HG03432 (cell line): ENCODE data around the gene PLPP1.
"Not testable (repeated sequence)": the region's sequence is repeated elsewhere in the genome, so short reads cannot be mapped to it uniquely, and the experiment has no call there.

ENCODE experiments used
- ATAC-seq: cut with Tn5 transposase; IDR thresholded peaks from one replicate; pipeline ENCODE4 v1.9.1; 2021; ENCODE audit warnings: mild to moderate bottlenecking, moderate library complexity; ENCODE audit not compliant: unreplicated experiment

PLPP1 gene

GRCh38 chr5:55547781-55548180 lies 13.0 kb upstream of the PLPP1 start:
- no peak for ATAC-seq

GRCh38 chr5:55546947-55547346 lies 12.2 kb upstream of the PLPP1 start:
- no peak for ATAC-seq

GRCh38 chr5:55544341-55544740 lies 9.6 kb upstream of the PLPP1 start:
- no peak for ATAC-seq

- ATAC-seq: no peak
Observed at GRCh38 chr5:55541056-55541635, 6.4 kb upstream of the PLPP1 start.

- peak; percentile 45 for ATAC-seq
Observed at GRCh38 chr5:55540525-55540924, 5.8 kb upstream of the PLPP1 start.

- ATAC-seq: no peak
Observed at GRCh38 chr5:55540024-55540423, 5.3 kb upstream of the PLPP1 start.

- peak; percentile 19 for ATAC-seq
Observed at GRCh38 chr5:55538661-55539060, 3.9 kb upstream of the PLPP1 start.

- not testable (repeated sequence) for ATAC-seq
Observed at GRCh38 chr5:55537315-55537714, 2.6 kb upstream of the PLPP1 start.

- peak; percentile 12 for ATAC-seq
Observed at GRCh38 chr5:55535199-55535905, 588 bp upstream of the PLPP1 start.

- peak; percentile 47 for ATAC-seq
Observed at GRCh38 chr5:55533521-55534435, 986 bp downstream of the PLPP1 start.

- no peak for ATAC-seq
Observed at GRCh38 chr5:55530669-55531068, 4.1 kb downstream of the PLPP1 start.

GRCh38 chr5:55524816-55525215 lies 9.9 kb downstream of the PLPP1 start:
- no peak for ATAC-seq

- ATAC-seq: no peak
Observed at GRCh38 chr5:55523293-55523692, 11.5 kb downstream of the PLPP1 start.

- no peak for ATAC-seq
Observed at GRCh38 chr5:55521881-55522280, 12.9 kb downstream of the PLPP1 start.

- ATAC-seq: no peak
Observed at GRCh38 chr5:55520117-55520839, 14.5 kb downstream of the PLPP1 start.

GRCh38 chr5:55518831-55519390 lies 15.9 kb downstream of the PLPP1 start:
- ATAC-seq: no peak

- no peak for ATAC-seq
Observed at GRCh38 chr5:55517804-55518203, 17.0 kb downstream of the PLPP1 start.

GRCh38 chr5:55511010-55511409 lies 23.8 kb downstream of the PLPP1 start:
- no peak for ATAC-seq

- no peak for ATAC-seq
Observed at GRCh38 chr5:55510523-55510880, 24.3 kb downstream of the PLPP1 start.

GRCh38 chr5:55509796-55510522 lies 24.8 kb downstream of the PLPP1 start:
- no peak for ATAC-seq
